ENCODE data around the gene UQCR11. TPM values are rescaled to one million over a fixed set of nuclear protein-coding genes. Genes with fewer than 3 reads are reported as not detected.

UQCR11 gene
- total RNA-seq, 2 experiments from 2014 or later = 86.2 to 187 TPM

DNA sequence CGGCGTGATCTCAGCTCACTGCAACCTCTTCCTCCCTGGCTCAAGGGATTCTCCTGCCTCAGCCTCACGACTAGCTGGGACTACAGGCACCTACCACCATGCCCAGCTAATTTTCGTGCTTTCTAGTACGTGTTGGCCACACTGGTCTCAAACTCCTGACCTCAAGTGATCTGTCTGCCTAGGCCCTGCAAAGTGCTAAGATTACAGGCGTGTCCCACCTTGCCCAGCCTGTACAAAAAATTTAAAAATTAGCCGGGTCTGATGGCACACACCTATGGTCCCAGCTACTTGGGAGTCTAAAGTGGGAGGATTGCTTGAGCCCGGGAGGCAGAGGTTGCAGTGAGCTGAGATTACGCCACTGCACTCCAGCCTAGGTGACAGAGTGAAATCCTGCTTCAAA lies 32.5 kb downstream of the UQCR11 start:
- Histone ChIP-seq H3K9me3 (ENCODE audit: low read length) (no peaks in the 10 kb centered on the region), H3K9me2 (ENCODE audit: insufficient read depth, low read length) (no peaks in the 10 kb centered on the region), H3K4me1 (ENCODE audit: insufficient read depth, low read length, poor library complexity, severe bottlenecking) (peaks cover 6% of the 10 kb centered on the region), H3K36me3 (ENCODE audit: insufficient read depth, low read length) (peaks cover 24% of the 10 kb centered on the region), H3K4me2 (ENCODE audit: low read length) (no peak overlapping the region), H3K79me2 (ENCODE audit: insufficient read depth, low read depth, low read length) (no peaks in the 10 kb centered on the region), H4K20me1 (ENCODE audit: insufficient read depth, low read length) (no peaks in the 10 kb centered on the region), H3K4me3 (ENCODE audit: low read depth, low read length, poor library complexity, severe bottlenecking) (no peak overlapping the region), H3K27ac (ENCODE audit: low read depth, low read length, poor library complexity, severe bottlenecking) (no peak overlapping the region), H2AFZ (ENCODE audit: low read length) (no peak overlapping the region)
- intact Hi-C loops (cut with micrococcal nuclease; ENCODE audit: unreplicated experiment) = no loop called here
- CTCF ChIA-PET (ENCODE audit: unreplicated experiment) = no interaction called here
- DNase-seq (ENCODE audit: low spot score) = no peak
- no TSS peak for BruUV-seq (replicated peaks)
- POLR2A ChIA-PET = no interaction called here
- TF ChIP-seq, protein P1, sequence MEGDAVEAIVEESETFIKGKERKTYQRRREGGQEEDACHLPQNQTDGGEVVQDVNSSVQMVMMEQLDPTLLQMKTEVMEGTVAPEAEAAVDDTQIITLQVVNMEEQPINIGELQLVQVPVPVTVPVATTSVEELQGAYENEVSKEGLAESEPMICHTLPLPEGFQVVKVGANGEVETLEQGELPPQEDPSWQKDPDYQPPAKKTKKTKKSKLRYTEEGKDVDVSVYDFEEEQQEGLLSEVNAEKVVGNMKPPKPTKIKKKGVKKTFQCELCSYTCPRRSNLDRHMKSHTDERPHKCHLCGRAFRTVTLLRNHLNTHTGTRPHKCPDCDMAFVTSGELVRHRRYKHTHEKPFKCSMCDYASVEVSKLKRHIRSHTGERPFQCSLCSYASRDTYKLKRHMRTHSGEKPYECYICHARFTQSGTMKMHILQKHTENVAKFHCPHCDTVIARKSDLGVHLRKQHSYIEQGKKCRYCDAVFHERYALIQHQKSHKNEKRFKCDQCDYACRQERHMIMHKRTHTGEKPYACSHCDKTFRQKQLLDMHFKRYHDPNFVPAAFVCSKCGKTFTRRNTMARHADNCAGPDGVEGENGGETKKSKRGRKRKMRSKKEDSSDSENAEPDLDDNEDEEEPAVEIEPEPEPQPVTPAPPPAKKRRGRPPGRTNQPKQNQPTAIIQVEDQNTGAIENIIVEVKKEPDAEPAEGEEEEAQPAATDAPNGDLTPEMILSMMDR (conservative IDR thresholded peaks at IDR 0.05; ENCODE audit: low read length) = no peak
- no peak for TF ChIP-seq EZH2phosphoT487 (IDR thresholded peaks at IDR 0.05; ENCODE audit: borderline replicate concordance, low read depth, low read length)

DNA sequence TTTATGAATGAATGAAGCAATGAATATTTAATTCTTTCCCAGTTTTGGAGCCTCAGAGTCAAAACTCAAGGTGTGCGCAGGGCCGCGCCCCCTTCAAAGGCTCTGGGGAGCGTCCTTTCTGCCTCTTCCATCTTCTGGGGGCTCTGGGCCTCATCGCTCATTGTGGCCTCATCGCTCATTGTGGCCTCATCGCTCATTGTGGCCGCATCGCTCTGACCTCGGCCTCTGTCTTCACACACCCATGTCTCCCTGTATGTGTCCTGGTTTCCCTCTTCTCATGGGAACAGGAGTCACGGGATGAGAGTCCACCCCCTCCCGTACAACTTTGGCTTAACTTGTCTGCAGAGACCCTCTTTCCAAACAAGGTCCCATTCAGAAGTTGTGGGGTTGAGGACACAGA lies 33.9 kb downstream of the UQCR11 start:
- ChIA-PET POLR2A (no interaction called here), CTCF (ENCODE audit: unreplicated experiment) (no interaction called here)
- Histone ChIP-seq H3K4me2 (ENCODE audit: low read length) (no peak overlapping the region), H3K9me3 (ENCODE audit: low read length) (no peaks in the 10 kb centered on the region), H3K79me2 (ENCODE audit: insufficient read depth, low read depth, low read length) (no peaks in the 10 kb centered on the region), H3K36me3 (ENCODE audit: insufficient read depth, low read length) (peaks cover 13% of the 10 kb centered on the region), H3K27ac (ENCODE audit: low read depth, low read length, poor library complexity, severe bottlenecking) (no peak overlapping the region), H4K20me1 (ENCODE audit: insufficient read depth, low read length) (no peaks in the 10 kb centered on the region), H3K9me2 (ENCODE audit: insufficient read depth, low read length) (no peaks in the 10 kb centered on the region), H3K4me1 (ENCODE audit: insufficient read depth, low read length, poor library complexity, severe bottlenecking) (peaks cover 13% of the 10 kb centered on the region), H2AFZ (ENCODE audit: low read length) (no peak overlapping the region), H3K4me3 (ENCODE audit: low read depth, low read length, poor library complexity, severe bottlenecking) (no peak overlapping the region)
- no peak for DNase-seq (ENCODE audit: low spot score)
- no peak for TF ChIP-seq EZH2phosphoT487 (IDR thresholded peaks at IDR 0.05; ENCODE audit: borderline replicate concordance, low read depth, low read length)
- TF ChIP-seq, protein P1 (conservative IDR thresholded peaks at IDR 0.05; ENCODE audit: low read length) = no peak
- intact Hi-C loops (cut with micrococcal nuclease; ENCODE audit: unreplicated experiment) = no loop called here
- no TSS peak for BruUV-seq (replicated peaks)

DNA sequence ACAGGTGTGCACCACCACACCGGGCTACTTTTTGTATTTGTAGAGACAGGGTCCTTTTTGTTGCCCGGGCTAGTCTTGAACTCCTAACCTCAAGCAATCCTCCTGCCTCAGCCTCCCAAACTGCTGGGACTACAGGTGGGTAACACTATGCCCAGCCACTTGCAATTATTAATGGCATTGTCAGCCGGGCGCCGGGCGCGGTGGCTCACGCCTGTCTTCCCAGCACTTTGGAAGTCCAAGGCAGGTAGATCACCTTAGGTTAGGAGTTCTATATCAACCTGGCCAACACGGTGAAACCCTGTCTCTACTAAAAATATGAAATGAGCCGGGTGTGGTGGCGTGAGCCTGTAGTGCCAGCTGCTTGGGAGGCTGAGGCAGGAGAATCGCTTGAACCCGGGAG lies 34.4 kb downstream of the UQCR11 start:
- intact Hi-C loops (cut with micrococcal nuclease; ENCODE audit: unreplicated experiment) = no loop called here
- ChIA-PET POLR2A (interaction anchor here (0.6 kb wide), 1 partner anchor 1373 kb away, joined by 4 read pairs; no protein-coding TSS in a partner anchor), CTCF (ENCODE audit: unreplicated experiment) (no interaction called here)
- H3K4me1 ChIP-seq (ENCODE audit: insufficient read depth, low read length, poor library complexity, severe bottlenecking) = peaks cover 13% of the 10 kb centered on the region
- no peak overlapping the region for H2AFZ ChIP-seq (ENCODE audit: low read length)
- H3K36me3 ChIP-seq (ENCODE audit: insufficient read depth, low read length) = peaks cover 7% of the 10 kb centered on the region; the same call in 1 of the 2 replicates
- H3K79me2 ChIP-seq (ENCODE audit: insufficient read depth, low read depth, low read length) = no peaks in the 10 kb centered on the region
- BruUV-seq (replicated peaks) = no TSS peak
- no peak overlapping the region for H3K27ac ChIP-seq (ENCODE audit: low read depth, low read length, poor library complexity, severe bottlenecking)
- no peak overlapping the region for H3K4me2 ChIP-seq (ENCODE audit: low read length)
- H3K9me2 ChIP-seq (ENCODE audit: insufficient read depth, low read length) = no peaks in the 10 kb centered on the region
- no peak overlapping the region for H3K4me3 ChIP-seq (ENCODE audit: low read depth, low read length, poor library complexity, severe bottlenecking)
- TF ChIP-seq, protein P1 (conservative IDR thresholded peaks at IDR 0.05; ENCODE audit: low read length) = no peak
- TF ChIP-seq EZH2phosphoT487 (IDR thresholded peaks at IDR 0.05; ENCODE audit: borderline replicate concordance, low read depth, low read length) = no peak
- no peaks in the 10 kb centered on the region for H3K9me3 ChIP-seq (ENCODE audit: low read length)
- no peaks in the 10 kb centered on the region for H4K20me1 ChIP-seq (ENCODE audit: insufficient read depth, low read length)
- DNase-seq (ENCODE audit: low spot score) = no peak
